NCI-H2107 treated with DMSO at 0.1 percent for 48 hours (cell line): ENCODE data around the gene BBS9.

Source experiments
- DNase-seq: peaks from one replicate; lab custom pipeline; 2025; ENCODE audit not compliant: unreplicated experiment; lab: John Stamatoyannopoulos, UW

The BBS9 gene

GRCh38 chr7:33639552-33640197, 510.3 kb downstream of the BBS9 start:
- DNase-seq, result no peak

- no peak for DNase-seq
Observed at GRCh38 chr7:33640741-33641140, 511.4 kb downstream of the BBS9 start.

- DNase-seq, result no peak
Observed at GRCh38 chr7:33642312-33642711, 512.9 kb downstream of the BBS9 start.

GRCh38 chr7:33643530-33643929, 514.2 kb downstream of the BBS9 start:
- DNase-seq, result no peak

- DNase-seq, result no peak
Observed at GRCh38 chr7:33644489-33644888, 515.1 kb downstream of the BBS9 start.

GRCh38 chr7:33645104-33645503, 515.7 kb downstream of the BBS9 start:
- DNase-seq, result no peak

GRCh38 chr7:33646166-33646565, 516.8 kb downstream of the BBS9 start:
- DNase-seq, result no peak

- DNase-seq, result no peak
Observed at GRCh38 chr7:33646891-33647391, 517.6 kb downstream of the BBS9 start.

GRCh38 chr7:33649476-33650441, 520.4 kb downstream of the BBS9 start:
- no peak for DNase-seq

GRCh38 chr7:33650828-33651227, 521.5 kb downstream of the BBS9 start:
- DNase-seq, result no peak

- no peak for DNase-seq
Observed at GRCh38 chr7:33651998-33652515, 522.7 kb downstream of the BBS9 start.

- no peak for DNase-seq
Observed at GRCh38 chr7:33654676-33655075, 525.3 kb downstream of the BBS9 start.
